Pons (tissue), 1 donor: ENCODE results near the gene GRHL1.

Source experiments
- DNase-seq: peaks from one replicate; pipeline ENCODE4 v3.0.0-alpha.2; 2016; ENCODE audit warnings: low spot score

GRHL1 gene

GRCh38 chr2:10042301-10043161 is 91.0 kb downstream of the GRHL1 start:
- DNase-seq = peak; percentile 45

- DNase-seq = peak; percentile 59
Measured at GRCh38 chr2:10043256-10043905, 91.9 kb downstream of the GRHL1 start, which contains the start of gene KLF11. KLF11 (plus strand) TSS chr2:10043550; CDS start chr2:10043717, 167 bp downstream.

GRCh38 chr2:10043906-10044601 is 92.6 kb downstream of the GRHL1 start:
- DNase-seq = peak; percentile 68

- no peak for DNase-seq
Measured at GRCh38 chr2:10045561-10046355, 94.3 kb downstream of the GRHL1 start.

- DNase-seq = no peak
Measured at GRCh38 chr2:10046931-10047330, 95.4 kb downstream of the GRHL1 start.

- DNase-seq = no peak
Measured at GRCh38 chr2:10047616-10048500, 96.4 kb downstream of the GRHL1 start.

GRCh38 chr2:10048501-10049171 is 97.1 kb downstream of the GRHL1 start:
- peak; percentile 70 for DNase-seq
